Measurements from ENCODE around the gene BATF2.
"Not testable (repeated sequence)": the region's sequence is repeated elsewhere in the genome, so short reads cannot be mapped to it uniquely, and the experiment has no call there.

DNA sequence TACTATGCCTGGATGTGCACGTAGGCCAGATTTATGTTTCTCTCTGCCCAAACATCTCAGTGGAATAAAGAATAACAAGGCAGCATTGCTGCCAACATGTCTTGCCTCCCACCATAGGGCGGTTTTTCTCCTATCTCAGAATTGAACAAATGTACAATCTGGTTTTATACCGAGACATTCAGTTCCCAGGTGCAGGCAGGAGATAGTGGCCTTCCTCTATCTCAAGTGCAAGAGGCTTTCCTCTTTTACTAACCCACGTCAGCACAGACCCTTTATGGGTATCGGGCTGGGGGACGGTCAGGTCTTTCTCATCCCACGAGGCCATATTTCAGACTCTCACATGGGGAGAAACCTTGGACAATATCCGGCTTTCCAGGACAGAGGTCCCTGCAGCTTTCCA is 26.7 kb upstream of the BATF2 start:
- not testable (repeated sequence) for TF ChIP-seq CTCF, POLR2A (IDR thresholded peaks at IDR 0.05)
